HK-2 (cell line): ENCODE data around the gene ITIH6.
"Not testable (repeated sequence)": the region's sequence is repeated elsewhere in the genome, so short reads cannot be mapped to it uniquely, and the experiment has no call there.

ENCODE experiments used
- DNase-seq: peaks from one replicate; pipeline ENCODE4 v3.0.0-alpha.2; 2018; ENCODE audit not compliant: unreplicated experiment

The ITIH6 gene

GRCh38 chrX:54799046-54799445 is 991 bp upstream of the ITIH6 start:
- no peak for DNase-seq

DNA sequence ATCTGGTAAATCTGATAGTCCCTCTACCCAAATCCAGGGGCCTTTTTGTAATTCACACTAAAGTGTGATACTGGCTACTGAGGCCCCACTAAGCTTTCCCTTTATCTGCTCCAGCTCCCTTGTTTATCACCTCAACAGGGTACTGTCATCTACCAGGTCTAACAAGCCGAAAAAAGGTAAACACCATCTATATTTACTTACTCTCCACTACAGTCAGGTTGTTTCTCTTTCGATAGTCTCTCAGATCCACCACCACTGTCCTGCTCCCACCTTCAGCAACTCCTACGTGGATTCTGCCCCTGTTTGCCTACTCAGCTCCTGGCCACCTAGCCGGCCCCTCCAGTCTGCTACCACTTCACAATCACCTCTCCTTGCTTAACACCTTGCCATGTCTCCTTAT is 3.3 kb downstream of the ITIH6 start:
- DNase-seq, result no peak

- no peak for DNase-seq
Measured at GRCh38 chrX:54794028-54794427, 4.0 kb downstream of the ITIH6 start.

- DNase-seq, result not testable (repeated sequence)
Measured at GRCh38 chrX:54789405-54789804, 8.7 kb downstream of the ITIH6 start.

DNA sequence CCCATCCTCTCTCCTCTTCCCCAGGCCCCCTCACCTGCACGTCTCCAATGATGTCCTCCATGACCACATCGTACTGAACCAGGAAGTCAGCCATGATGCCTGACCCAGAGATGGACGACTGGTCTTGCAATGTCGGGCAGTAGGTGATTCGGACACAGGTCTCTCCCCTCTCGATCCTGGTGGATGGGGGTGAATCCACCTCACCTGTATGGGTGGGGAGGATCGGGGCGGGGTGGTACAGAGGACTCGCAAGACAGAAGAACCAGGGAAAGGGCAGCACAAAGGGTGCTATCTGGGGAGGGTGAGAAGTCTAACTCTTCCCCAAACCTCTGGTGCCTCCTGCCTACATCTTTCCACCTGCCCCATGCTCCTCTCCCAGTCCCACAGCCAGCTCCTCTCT is 9.6 kb downstream of the ITIH6 start:
- no peak for DNase-seq

DNA sequence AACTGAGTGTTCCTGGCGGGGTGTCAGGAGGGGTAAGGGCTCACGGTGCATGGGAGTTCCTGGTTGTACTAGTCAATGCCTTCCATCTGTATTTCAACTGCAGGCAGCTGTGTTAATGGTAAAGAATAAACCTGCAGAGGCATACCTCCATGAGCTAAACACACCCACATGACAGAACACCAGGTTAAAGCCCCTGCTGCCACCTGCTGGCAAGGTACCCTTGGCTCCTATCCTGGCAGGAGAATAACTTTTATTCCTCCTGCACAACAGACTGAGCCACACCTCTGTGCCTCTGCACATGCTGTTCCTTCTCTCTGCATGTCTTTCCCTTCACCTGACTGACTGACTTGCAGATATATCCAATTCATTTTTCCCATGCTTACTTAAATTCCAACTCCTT is 11.1 kb downstream of the ITIH6 start:
- peak; percentile 23 for DNase-seq

- DNase-seq, result no peak
Measured at GRCh38 chrX:54785901-54786300, 12.2 kb downstream of the ITIH6 start.

- DNase-seq, result no peak
Measured at GRCh38 chrX:54776987-54777672, 20.9 kb downstream of the ITIH6 start.

DNA sequence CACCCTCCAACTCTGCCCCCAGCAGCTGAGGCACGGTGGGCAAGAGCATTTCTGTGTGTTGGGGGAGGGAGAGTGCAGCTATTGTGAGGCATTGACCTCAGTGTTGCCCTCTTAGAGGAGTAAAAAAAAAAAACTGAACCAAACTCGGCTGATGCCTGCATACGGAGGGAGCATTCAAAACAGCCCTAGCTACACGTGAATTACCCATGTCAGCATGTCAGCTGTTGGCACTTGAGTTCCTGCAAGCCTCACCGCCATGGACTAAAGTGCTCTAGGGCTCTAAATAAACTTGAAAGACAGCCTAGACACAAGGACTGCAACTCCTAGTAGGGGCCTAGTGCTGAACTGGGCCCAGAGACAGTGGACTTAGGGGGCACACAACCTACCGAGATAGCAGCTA is 22.0 kb downstream of the ITIH6 start:
- no peak for DNase-seq

GRCh38 chrX:54774391-54775094 is 23.5 kb downstream of the ITIH6 start:
- DNase-seq, result not testable (repeated sequence)

GRCh38 chrX:54758114-54759055 is 39.7 kb downstream of the ITIH6 start:
- no peak for DNase-seq

DNA sequence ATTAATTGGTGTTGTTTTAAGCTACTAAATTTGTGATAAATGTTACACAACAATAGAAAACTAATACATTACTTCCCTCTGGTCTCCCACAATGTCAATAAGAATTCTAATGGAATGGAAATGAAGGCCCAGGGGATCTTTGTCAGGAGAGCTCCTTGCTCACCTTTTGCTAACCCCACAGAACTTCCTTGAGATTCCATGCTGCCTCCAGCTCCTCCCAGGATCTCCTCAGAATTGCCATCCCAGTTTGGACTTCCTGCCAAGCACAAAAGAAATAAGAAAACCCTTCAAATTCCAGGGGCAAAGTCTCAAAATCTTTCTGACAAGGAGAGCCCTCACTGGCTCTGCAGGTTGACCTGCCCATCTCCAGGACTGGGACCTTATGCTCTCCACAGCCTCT is 43.2 kb downstream of the ITIH6 start:
- no peak for DNase-seq

DNA sequence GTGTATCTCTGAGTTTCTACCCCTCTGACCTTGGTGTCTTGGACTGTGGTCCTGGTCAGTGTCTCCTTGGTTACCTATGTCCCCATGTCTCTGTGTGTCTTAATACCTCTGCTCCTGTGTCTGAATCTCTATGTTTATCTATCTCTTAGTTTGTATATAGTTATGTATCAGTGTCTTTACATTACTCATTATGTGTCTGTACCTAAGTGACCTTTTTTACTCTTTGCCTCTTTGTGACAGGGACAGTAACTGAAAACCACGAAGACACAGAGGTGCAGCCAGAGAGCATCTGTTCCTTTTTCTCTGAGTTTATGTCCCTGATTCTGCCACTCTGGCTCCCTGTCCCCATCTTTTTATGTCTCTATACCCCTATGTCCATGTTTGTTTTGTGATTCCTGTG is 49.4 kb downstream of the ITIH6 start:
- no peak for DNase-seq

DNA sequence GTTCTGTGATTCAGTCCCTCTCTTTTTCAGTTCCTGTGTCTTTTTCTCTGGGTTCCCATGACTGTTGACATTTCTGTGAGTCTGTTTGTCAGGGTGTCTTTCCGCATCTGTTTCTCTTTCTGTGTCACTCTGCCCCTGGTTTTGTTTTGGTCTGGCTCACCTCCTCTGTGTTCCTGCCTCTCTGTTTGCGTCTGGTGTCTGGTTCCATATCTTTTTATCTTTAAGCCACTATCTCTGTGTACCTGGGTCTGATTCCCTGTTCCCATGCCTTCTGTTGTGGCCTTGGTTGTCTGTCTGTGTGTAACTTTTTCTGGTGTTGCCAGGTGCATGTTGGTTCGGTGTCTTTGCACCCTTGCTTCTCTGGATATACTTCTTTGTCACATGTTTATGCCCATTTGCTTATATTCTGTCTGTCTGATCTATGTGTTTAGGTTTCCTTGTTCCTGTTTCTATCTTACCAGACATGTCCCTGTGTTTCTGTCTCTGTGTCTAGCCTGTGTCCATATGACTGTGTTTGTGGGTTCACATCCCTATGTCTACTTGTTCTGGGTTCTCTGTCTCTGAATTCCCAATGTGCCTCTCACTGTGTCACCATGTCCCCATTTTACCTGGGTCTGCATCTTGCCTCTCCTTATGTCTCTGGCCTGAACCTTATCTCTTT is 50.2 kb downstream of the ITIH6 start:
- DNase-seq, result no peak

GRCh38 chrX:54746928-54747327 is 51.1 kb downstream of the ITIH6 start:
- DNase-seq, result no peak

DNA sequence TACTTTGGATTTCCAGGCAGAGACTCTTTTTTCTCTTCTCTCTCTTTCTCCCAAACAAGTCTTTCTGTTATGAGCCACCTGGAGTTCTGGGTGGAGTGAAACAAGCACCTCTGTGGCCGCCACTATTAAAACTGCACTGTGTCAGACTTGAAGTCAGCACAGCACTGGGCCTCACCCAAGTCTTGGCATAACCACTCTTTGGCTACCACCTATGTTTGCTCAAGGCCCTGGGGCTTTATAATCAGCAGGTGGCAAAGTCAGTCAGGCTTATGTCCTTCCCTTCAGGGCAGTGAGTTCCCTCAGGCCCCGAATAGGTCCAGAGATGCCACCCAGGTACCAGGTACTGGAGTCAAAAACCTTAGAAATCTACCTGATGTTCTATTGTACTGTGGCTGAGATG is 52.4 kb downstream of the ITIH6 start:
- DNase-seq, result no peak

GRCh38 chrX:54738567-54738966 is 59.5 kb downstream of the ITIH6 start:
- not testable (repeated sequence) for DNase-seq

DNA sequence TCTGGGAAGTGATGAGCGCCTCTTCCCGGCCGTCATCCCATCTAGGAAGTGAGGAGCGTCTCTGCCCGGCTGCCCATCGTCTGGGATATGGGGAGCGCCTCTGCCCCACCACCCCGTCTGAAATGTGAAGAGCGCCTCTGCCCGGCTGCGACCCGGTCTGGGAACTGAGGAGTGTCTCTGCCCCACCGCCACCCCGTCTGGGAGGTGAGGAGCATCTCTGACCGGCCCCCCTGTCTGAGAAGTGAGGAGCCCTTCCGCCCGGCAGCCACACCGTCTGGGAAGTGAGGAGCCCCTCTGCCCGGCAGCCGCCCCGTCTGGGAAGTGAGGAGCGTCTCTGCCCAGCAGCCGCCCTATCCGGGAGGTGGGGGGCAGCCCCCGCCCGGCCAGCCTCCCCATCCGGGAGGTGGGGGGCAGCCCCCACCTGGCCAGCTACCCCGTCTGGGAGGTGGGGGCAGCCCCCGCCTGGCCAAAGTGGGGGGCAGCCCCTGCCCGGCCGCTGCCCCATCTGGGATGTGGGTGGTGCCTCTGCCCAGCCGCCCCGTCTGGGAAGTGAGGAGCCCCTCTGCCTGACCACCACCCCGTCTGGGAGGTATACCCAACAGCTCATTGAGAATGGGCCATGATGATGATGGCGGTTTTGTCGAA is 61.6 kb downstream of the ITIH6 start:
- DNase-seq, result not testable (repeated sequence)

DNA sequence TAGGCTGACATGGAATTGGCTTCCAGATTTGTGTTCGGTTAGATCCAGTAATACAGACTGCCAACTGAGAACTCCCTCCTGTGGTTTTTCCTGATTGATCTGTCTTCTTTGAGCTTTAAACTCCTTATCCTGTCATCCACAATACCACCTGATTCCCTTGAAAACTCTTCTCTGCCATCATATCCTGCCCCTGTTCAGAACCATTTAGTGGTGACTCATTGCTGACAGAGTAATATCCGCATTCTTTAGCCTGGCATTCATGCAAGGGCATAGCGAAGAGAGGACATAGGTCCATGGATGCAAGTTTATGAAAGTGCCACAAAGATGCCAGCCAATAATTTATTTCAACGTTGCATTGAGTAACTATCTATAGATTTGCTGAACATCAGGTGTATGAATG is 76.6 kb downstream of the ITIH6 start:
- DNase-seq, result no peak

GRCh38 chrX:54715621-54716020 is 82.4 kb downstream of the ITIH6 start:
- DNase-seq, result no peak

DNA sequence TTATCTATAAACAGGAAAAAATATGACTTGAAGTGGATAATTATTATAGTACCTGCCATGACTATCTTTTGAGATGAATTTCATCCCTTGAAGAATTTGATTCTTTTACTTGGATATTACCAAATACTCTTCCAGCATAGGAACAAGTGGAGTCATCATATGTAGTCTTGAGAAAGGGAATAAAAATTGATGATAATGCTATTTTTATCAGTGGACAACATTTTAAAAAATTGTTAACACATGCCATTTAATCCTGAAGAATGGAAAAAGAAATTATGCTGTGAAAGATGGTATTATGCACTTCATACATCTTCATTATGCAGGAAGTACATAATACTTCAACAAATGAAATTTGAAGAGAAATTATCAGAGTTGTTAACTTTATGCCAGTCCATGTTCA is 83.6 kb downstream of the ITIH6 start:
- DNase-seq, result no peak
